H1 (cell line): ENCODE data around the gene CDC42SE1.

ENCODE experiments used
- CHD2 ChIP-seq: IDR thresholded peaks from 2 replicates; pipeline ENCODE4 v1.6.1; 2012; ENCODE audit warnings: low read length, improper control_type of control experiment
- EP300 ChIP-seq, 2 experiments: IDR thresholded peaks; 1 replicate in 1 of 2; 2 replicates in 1 of 2; pipeline ENCODE4 v1.6.1; 2011 to 2012; ENCODE audit warnings: low read depth in 2 of 2, low read length in 2 of 2, mild to moderate bottlenecking in 2 of 2, borderline replicate concordance in 1 of 2, inconsistent platforms in 1 of 2, moderate library complexity in 1 of 2
- POLR2A ChIP-seq, 2 experiments: IDR thresholded peaks; 1 replicate in 1 of 2; 2 replicates in 1 of 2; pipeline ENCODE4 v1.6.1; 2011; ENCODE audit warnings: low read depth in 2 of 2, low read length in 2 of 2, mild to moderate bottlenecking in 2 of 2; ENCODE audit errors: control extremely low read depth in 1 of 2
- TAF1 ChIP-seq: IDR thresholded peaks from 2 replicates; pipeline ENCODE4 v1.6.1; 2011; ENCODE audit warnings: mild to moderate bottlenecking, low read depth, low read length
- TEAD4 ChIP-seq: IDR thresholded peaks from 2 replicates; pipeline ENCODE4 v1.6.1; 2012; ENCODE audit warnings: low read depth, low read length, inconsistent platforms, mixed read lengths
- TF ChIP-seq, protein P1 (sequence below), 3 experiments: IDR thresholded peaks; 1 replicate in 2 of 3; 2 replicates in 1 of 3; pipeline versions ENCODE4 v1.5.1 to v1.6.1; 2011; ENCODE audit warnings: low read length in 3 of 3, mild to moderate bottlenecking in 3 of 3, inconsistent platforms in 2 of 3, low read depth in 1 of 3, moderate library complexity in 1 of 3; ENCODE audit not compliant: insufficient read depth in 1 of 3; ENCODE audit errors: control extremely low read depth in 1 of 3

DNA sequence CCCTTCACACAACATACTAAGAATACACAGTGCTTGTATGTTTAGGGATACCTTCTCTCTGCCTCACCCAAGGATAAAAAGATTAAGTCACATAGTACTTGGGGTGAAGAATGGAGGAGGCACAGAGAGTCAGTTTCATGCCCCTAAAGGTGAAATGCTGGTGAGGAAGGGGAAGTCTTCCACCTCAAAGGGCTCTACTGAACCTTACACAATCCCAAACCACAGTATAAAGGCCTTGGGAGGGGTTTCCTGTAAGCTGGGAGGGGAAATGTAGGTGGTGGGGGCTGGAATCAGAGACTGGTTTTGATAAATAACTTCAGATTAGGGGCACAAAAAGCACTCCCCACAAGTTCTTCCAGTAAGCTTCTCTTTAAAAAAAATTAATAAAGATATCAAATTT, 56.2 kb downstream of the CDC42SE1 start:
- TF ChIP-seq, protein P1, sequence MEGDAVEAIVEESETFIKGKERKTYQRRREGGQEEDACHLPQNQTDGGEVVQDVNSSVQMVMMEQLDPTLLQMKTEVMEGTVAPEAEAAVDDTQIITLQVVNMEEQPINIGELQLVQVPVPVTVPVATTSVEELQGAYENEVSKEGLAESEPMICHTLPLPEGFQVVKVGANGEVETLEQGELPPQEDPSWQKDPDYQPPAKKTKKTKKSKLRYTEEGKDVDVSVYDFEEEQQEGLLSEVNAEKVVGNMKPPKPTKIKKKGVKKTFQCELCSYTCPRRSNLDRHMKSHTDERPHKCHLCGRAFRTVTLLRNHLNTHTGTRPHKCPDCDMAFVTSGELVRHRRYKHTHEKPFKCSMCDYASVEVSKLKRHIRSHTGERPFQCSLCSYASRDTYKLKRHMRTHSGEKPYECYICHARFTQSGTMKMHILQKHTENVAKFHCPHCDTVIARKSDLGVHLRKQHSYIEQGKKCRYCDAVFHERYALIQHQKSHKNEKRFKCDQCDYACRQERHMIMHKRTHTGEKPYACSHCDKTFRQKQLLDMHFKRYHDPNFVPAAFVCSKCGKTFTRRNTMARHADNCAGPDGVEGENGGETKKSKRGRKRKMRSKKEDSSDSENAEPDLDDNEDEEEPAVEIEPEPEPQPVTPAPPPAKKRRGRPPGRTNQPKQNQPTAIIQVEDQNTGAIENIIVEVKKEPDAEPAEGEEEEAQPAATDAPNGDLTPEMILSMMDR (IDR thresholded peaks at IDR 0.05; ENCODE audit: control extremely low read depth in 1 of 3, insufficient read depth in 1 of 3, low read depth in 1 of 3, low read length in 3 of 3) = no peak
- TF ChIP-seq EP300 (IDR thresholded peaks at IDR 0.05; ENCODE audit: borderline replicate concordance in 1 of 2, low read depth in 2 of 2, low read length in 2 of 2) (no peak), POLR2A (IDR thresholded peaks at IDR 0.05; ENCODE audit: control extremely low read depth in 1 of 2, low read depth in 2 of 2, low read length in 2 of 2) (no peak), TEAD4 (no peak), TAF1 (no peak), CHD2 (no peak)
